ENCODE results near the gene SHLD1. TPM values are rescaled to one million over a fixed set of nuclear protein-coding genes. Genes with fewer than 3 reads are reported as not detected.

SHLD1 gene
- total RNA-seq, 3 donors from 2014 or later (not counting 1 experiment from before 2014, with no cell fraction given): 6.6 to 12.2 (median 8.3) TPM

DNA sequence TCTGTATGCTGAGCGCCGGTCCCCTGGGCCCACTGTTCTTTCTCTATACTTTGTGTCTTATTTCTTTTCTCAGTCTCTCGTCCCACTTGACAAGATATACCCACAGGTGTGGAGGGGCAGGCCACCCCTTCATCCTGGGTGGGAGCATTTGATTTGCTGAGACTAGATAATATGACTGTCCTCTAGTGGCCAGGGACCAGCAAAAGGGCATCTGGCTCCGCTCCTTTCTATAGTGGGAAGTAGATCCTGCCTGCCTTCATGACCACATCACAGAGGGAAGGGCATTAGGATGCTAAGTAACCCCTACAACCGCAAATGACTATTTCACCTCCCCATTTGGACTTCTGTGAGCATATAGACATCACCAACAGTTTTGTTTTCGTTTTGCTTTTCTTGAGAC, 135.7 kb downstream of the SHLD1 start:
- Mint-ChIP-seq H3K36me3 (no peaks in the 10 kb centered on the region), H3K4me1 (peaks cover 7 to 8% of the 10 kb centered on the region in 2 donors), H3K27me3 (ENCODE audit: low read depth in 2 of 2) (peaks cover 0 to 10% of the 10 kb centered on the region in 2 donors), H3K4me3 (no peak overlapping the region), H3K27ac (no peak overlapping the region), H3K9me3 (no peaks in the 10 kb centered on the region)
- intact Hi-C loops (cut with micrococcal nuclease): no loop called here
- Histone ChIP-seq H3K9me3 (ENCODE audit: control insufficient read depth, insufficient read depth, low read length) (no peaks in the 10 kb centered on the region), H3K4me3 (ENCODE audit: low read length) (no peak overlapping the region), H3K36me3 (ENCODE audit: control insufficient read depth, insufficient read depth, low read length) (no peaks in the 10 kb centered on the region), H3K27ac (ENCODE audit: low read length) (no peak overlapping the region), H3K4me1 (ENCODE audit: control insufficient read depth, insufficient read depth, low read length) (no peaks in the 10 kb centered on the region), H3K27me3 (ENCODE audit: control insufficient read depth, insufficient read depth, low read length) (no peaks in the 10 kb centered on the region)
- 81% methylated on average over 5 of the region's 6 CpGs for WGBS (ENCODE audit: insufficient coverage)
- no peak for ATAC-seq
- DNase-seq: no peak
- TF ChIP-seq, protein P1, sequence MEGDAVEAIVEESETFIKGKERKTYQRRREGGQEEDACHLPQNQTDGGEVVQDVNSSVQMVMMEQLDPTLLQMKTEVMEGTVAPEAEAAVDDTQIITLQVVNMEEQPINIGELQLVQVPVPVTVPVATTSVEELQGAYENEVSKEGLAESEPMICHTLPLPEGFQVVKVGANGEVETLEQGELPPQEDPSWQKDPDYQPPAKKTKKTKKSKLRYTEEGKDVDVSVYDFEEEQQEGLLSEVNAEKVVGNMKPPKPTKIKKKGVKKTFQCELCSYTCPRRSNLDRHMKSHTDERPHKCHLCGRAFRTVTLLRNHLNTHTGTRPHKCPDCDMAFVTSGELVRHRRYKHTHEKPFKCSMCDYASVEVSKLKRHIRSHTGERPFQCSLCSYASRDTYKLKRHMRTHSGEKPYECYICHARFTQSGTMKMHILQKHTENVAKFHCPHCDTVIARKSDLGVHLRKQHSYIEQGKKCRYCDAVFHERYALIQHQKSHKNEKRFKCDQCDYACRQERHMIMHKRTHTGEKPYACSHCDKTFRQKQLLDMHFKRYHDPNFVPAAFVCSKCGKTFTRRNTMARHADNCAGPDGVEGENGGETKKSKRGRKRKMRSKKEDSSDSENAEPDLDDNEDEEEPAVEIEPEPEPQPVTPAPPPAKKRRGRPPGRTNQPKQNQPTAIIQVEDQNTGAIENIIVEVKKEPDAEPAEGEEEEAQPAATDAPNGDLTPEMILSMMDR (IDR thresholded peaks at IDR 0.05): no peak

- no peaks in the 10 kb centered on the region for H3K9me3 ChIP-seq (ENCODE audit: control insufficient read depth, insufficient read depth, low read length)
- H3K27ac Mint-ChIP-seq: no peak overlapping the region
- no peak overlapping the region for H3K27ac ChIP-seq (ENCODE audit: low read length)
- H3K4me3 ChIP-seq (ENCODE audit: low read length): no peak overlapping the region
- H3K36me3 ChIP-seq (ENCODE audit: control insufficient read depth, insufficient read depth, low read length): no peaks in the 10 kb centered on the region
- no peak for ATAC-seq
- TF ChIP-seq, protein P1 (IDR thresholded peaks at IDR 0.05): no peak
- intact Hi-C loops (cut with micrococcal nuclease): no loop called here
- H3K9me3 Mint-ChIP-seq: no peaks in the 10 kb centered on the region
- 68% methylated on average over 4 of the region's 4 CpGs for WGBS (ENCODE audit: insufficient coverage)
- H3K36me3 Mint-ChIP-seq: no peaks in the 10 kb centered on the region
- H3K27me3 Mint-ChIP-seq (ENCODE audit: low read depth in 2 of 2): peaks cover 0 to 6% of the 10 kb centered on the region in 2 donors
- H3K4me1 ChIP-seq (ENCODE audit: control insufficient read depth, insufficient read depth, low read length): no peaks in the 10 kb centered on the region
- DNase-seq: no peak
- peaks cover 4% of the 10 kb centered on the region in 2 donors for H3K4me1 Mint-ChIP-seq
- no peak overlapping the region for H3K4me3 Mint-ChIP-seq
- no peaks in the 10 kb centered on the region for H3K27me3 ChIP-seq (ENCODE audit: control insufficient read depth, insufficient read depth, low read length)
These were observed 136.6 kb downstream of the SHLD1 start for GRCh38 chr20:5886788-5887187.

GRCh38 chr20:5887386-5887785, 137.2 kb downstream of the SHLD1 start:
- intact Hi-C loops (cut with micrococcal nuclease): no loop called here
- Histone ChIP-seq H3K27me3 (ENCODE audit: control insufficient read depth, insufficient read depth, low read length) (no peaks in the 10 kb centered on the region), H3K9me3 (ENCODE audit: control insufficient read depth, insufficient read depth, low read length) (no peaks in the 10 kb centered on the region), H3K4me3 (ENCODE audit: low read length) (no peak overlapping the region), H3K27ac (ENCODE audit: low read length) (no peak overlapping the region), H3K36me3 (ENCODE audit: control insufficient read depth, insufficient read depth, low read length) (no peaks in the 10 kb centered on the region), H3K4me1 (ENCODE audit: control insufficient read depth, insufficient read depth, low read length) (no peaks in the 10 kb centered on the region)
- Mint-ChIP-seq H3K9me3 (no peaks in the 10 kb centered on the region), H3K27ac (no peak overlapping the region), H3K27me3 (ENCODE audit: low read depth in 2 of 2) (peaks cover 0 to 5% of the 10 kb centered on the region in 2 donors), H3K4me1 (no peaks in the 10 kb centered on the region), H3K36me3 (no peaks in the 10 kb centered on the region), H3K4me3 (no peak overlapping the region)
- ATAC-seq (no peak), DNase-seq (no peak)
- TF ChIP-seq, protein P1 (IDR thresholded peaks at IDR 0.05): no peak
- 93% methylated on average over 5 of the region's 5 CpGs for WGBS (ENCODE audit: insufficient coverage)

DNA sequence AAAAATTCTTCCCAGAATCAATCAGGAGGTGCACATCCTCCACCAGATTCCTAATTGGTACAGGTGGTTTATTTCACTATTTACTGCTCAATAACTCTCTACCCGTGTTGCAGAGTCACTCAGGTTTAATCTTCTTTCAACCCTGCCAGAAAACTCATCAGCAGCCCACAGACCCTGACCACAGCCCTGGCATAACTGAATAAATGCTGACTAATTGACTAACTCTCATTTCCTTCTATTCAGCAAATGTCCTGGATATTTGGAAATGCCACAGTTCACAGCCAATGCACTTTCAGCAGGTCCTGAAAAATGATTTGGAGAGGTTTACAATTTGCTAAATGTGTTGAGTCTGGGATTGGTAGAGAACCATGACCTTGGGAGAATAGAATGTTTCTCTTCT, 137.8 kb downstream of the SHLD1 start:
- ATAC-seq: no peak
- no peaks in the 10 kb centered on the region for H3K9me3 Mint-ChIP-seq
- WGBS (ENCODE audit: insufficient coverage): 0% methylated on average over 1 of the region's 1 CpG

More for the DNA sequence above, 137.8 kb downstream of the SHLD1 start:
- Mint-ChIP-seq H3K36me3 (no peaks in the 10 kb centered on the region), H3K27ac (no peak overlapping the region), H3K4me1 (no peaks in the 10 kb centered on the region), H3K4me3 (no peak overlapping the region), H3K27me3 (ENCODE audit: low read depth in 2 of 2) (peaks cover 0 to 5% of the 10 kb centered on the region in 2 donors)
- TF ChIP-seq, protein P1 (IDR thresholded peaks at IDR 0.05): no peak
- H3K36me3 ChIP-seq (ENCODE audit: control insufficient read depth, insufficient read depth, low read length): no peaks in the 10 kb centered on the region
- DNase-seq: no peak
- H3K9me3 ChIP-seq (ENCODE audit: control insufficient read depth, insufficient read depth, low read length): no peaks in the 10 kb centered on the region
- H3K27me3 ChIP-seq (ENCODE audit: control insufficient read depth, insufficient read depth, low read length): no peaks in the 10 kb centered on the region
- no peak overlapping the region for H3K27ac ChIP-seq (ENCODE audit: low read length)
- no peaks in the 10 kb centered on the region for H3K4me1 ChIP-seq (ENCODE audit: control insufficient read depth, insufficient read depth, low read length)
- intact Hi-C loops (cut with micrococcal nuclease): no loop called here
- H3K4me3 ChIP-seq (ENCODE audit: low read length): no peak overlapping the region

All from natural killer cell (primary cell).